Fibroblast of lung (primary cell): ENCODE measurements around the gene HPS3. TPM values are rescaled to one million over a fixed set of nuclear protein-coding genes. Genes with fewer than 3 reads are reported as not detected.
"Not testable (repeated sequence)": the region's sequence is repeated elsewhere in the genome, so short reads cannot be mapped to it uniquely, and the experiment has no call there.

Source experiments
- DNase-seq, 2 donors: peaks; one replicate each; pipeline versions ENCODE4 v3.0.0 to v3.0.0-alpha.2; 2010; ENCODE audit warnings: low read depth in 2 of 2
- H2AFZ ChIP-seq: 2 replicates; pipeline ENCODE4 v1.5.1; 2012; ENCODE audit warnings: low read length, control low read depth, inconsistent platforms
- H3K27ac ChIP-seq: 2 replicates; pipeline ENCODE4 v1.5.1; 2011; ENCODE audit warnings: low read length, control low read depth; ENCODE audit not compliant: insufficient read depth
- H3K27me3 ChIP-seq: 2 replicates; pipeline ENCODE4 v1.5.1; 2011; ENCODE audit warnings: mild to moderate bottlenecking, low read length; ENCODE audit not compliant: control insufficient read depth, insufficient read depth
- H3K36me3 ChIP-seq: 2 replicates; pipeline ENCODE4 v1.5.1; 2011; ENCODE audit warnings: low read length; ENCODE audit not compliant: control insufficient read depth, insufficient read depth
- H3K4me1 ChIP-seq: 2 replicates; pipeline ENCODE4 v1.5.1; 2011; ENCODE audit warnings: low read length; ENCODE audit not compliant: control insufficient read depth, insufficient read depth; ENCODE audit errors: extremely low read depth
- H3K4me2 ChIP-seq: 2 replicates; pipeline ENCODE4 v1.5.1; 2011; ENCODE audit warnings: low read length, control low read depth; ENCODE audit not compliant: insufficient read depth; ENCODE audit errors: extremely low read depth
- H3K4me3 ChIP-seq, 4 experiments: fragments of 200-600 bp in 1 of 4; sonication (generic) in 1 of 4; replicated peaks in 1 of 4; 2 replicates each; pipeline ENCODE4 v1.5.1; 2011 to 2016; ENCODE audit warnings: low read length in 4 of 4, low read depth in 3 of 4, mild to moderate bottlenecking in 3 of 4, control low read depth in 2 of 4, inconsistent platforms in 1 of 4, mixed read lengths in 1 of 4; ENCODE audit not compliant: insufficient read depth in 1 of 4; ENCODE audit errors: control extremely low read depth in 1 of 4
- H3K79me2 ChIP-seq: 2 replicates; pipeline ENCODE4 v1.5.1; 2012; ENCODE audit warnings: mild to moderate bottlenecking, low read length, inconsistent platforms; ENCODE audit not compliant: control insufficient read depth, insufficient read depth
- H3K9ac ChIP-seq: 2 replicates; pipeline ENCODE4 v1.5.1; 2011; ENCODE audit warnings: mild to moderate bottlenecking, low read length, control low read depth; ENCODE audit not compliant: insufficient read depth
- H3K9me3 ChIP-seq: 2 replicates; pipeline ENCODE4 v1.5.1; 2012; ENCODE audit warnings: low read depth, low read length; ENCODE audit not compliant: control insufficient read depth, insufficient read depth
- H4K20me1 ChIP-seq: 2 replicates; pipeline ENCODE4 v1.5.1; 2011; ENCODE audit warnings: low read length; ENCODE audit not compliant: control insufficient read depth, insufficient read depth; ENCODE audit errors: extremely low read depth
- EZH2 ChIP-seq: IDR thresholded peaks from 2 replicates; pipeline ENCODE4 v1.5.1; 2012; ENCODE audit warnings: low read length, control low read depth, mild to moderate bottlenecking; ENCODE audit errors: missing control alignments
- polyA plus RNA-seq, 2 donors: library from polyadenylated mRNA; depleted of rRNA in 1 of 2; stranded (reverse) in 1 of 2; unstranded in 1 of 2; fragments of >200 nt; gene quantifications; 2 replicates each; pipeline ENCODE4 v1.2.1, GENCODE V29; 2011 to 2012; ENCODE audit warnings: missing spikeins in 1 of 2
- total RNA-seq: library from RNA; depleted of rRNA; stranded (reverse); fragments of >200 nt; gene quantifications from 2 replicates; pipeline ENCODE4 v1.2.1, GENCODE V29; 2014
- TF ChIP-seq, protein P1 (sequence below), 2 donors: IDR thresholded peaks in 1 of 2; conservative IDR thresholded peaks in 1 of 2; 1 replicate in 1 of 2; 2 replicates in 1 of 2; pipeline ENCODE4 v1.5.1; 2011 to 2012; ENCODE audit warnings: low read length in 2 of 2, control low read depth in 1 of 2, inconsistent platforms in 1 of 2, low read depth in 1 of 2, mild to moderate bottlenecking in 1 of 2

HPS3 gene
- total and polyA plus RNA-seq, 2 donors (not counting 1 experiment from before 2014, with no cell fraction given) = 31.0 to 33.4 TPM

DNA sequence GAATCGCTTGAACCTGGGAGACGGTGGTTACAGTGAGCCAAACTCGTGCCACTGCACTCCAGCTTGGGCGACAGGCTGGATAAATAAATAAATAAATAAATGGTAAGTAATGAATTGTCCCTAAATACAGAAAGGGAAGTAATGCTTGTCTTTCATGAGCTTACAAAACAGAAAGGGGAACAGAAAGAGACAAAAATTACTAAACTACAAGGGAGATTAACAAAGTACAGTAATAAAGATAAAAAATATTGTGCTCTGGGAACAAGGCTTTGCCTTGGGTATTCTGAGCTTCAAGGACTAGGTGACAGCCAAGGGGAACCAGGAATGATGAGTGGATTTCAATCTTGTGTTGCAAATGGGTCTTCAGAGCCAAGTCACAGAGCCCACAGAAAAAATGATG, 34.0 kb upstream of the HPS3 start:
- Histone ChIP-seq H3K4me3 (no peak overlapping the region), H3K27ac (no peak overlapping the region)
- TF ChIP-seq, protein P1, sequence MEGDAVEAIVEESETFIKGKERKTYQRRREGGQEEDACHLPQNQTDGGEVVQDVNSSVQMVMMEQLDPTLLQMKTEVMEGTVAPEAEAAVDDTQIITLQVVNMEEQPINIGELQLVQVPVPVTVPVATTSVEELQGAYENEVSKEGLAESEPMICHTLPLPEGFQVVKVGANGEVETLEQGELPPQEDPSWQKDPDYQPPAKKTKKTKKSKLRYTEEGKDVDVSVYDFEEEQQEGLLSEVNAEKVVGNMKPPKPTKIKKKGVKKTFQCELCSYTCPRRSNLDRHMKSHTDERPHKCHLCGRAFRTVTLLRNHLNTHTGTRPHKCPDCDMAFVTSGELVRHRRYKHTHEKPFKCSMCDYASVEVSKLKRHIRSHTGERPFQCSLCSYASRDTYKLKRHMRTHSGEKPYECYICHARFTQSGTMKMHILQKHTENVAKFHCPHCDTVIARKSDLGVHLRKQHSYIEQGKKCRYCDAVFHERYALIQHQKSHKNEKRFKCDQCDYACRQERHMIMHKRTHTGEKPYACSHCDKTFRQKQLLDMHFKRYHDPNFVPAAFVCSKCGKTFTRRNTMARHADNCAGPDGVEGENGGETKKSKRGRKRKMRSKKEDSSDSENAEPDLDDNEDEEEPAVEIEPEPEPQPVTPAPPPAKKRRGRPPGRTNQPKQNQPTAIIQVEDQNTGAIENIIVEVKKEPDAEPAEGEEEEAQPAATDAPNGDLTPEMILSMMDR (conservative IDR thresholded peaks at IDR 0.05 in 1 of 2, IDR thresholded peaks at IDR 0.05 in 1 of 2; ENCODE audit: low read depth in 1 of 2, low read length in 2 of 2) = no peak
- TF ChIP-seq EZH2 = no peak

GRCh38 chr3:149097987-149098386, 31.5 kb upstream of the HPS3 start:
- H3K36me3 ChIP-seq, H3K27me3 ChIP-seq, DNase-seq, H3K9ac ChIP-seq, H4K20me1 ChIP-seq, H3K27ac ChIP-seq, H3K9me3 ChIP-seq, H2AFZ ChIP-seq, H3K79me2 ChIP-seq, H3K4me3 ChIP-seq, H3K4me2 ChIP-seq, H3K4me1 ChIP-seq: not testable (repeated sequence)

More for the DNA sequence above, 34.0 kb upstream of the HPS3 start:
- Histone ChIP-seq H3K4me2 (no peak overlapping the region), H3K4me1 (no peaks in the 10 kb centered on the region), H3K36me3 (no peaks in the 10 kb centered on the region), H3K9me3 (no peaks in the 10 kb centered on the region), H3K27me3 (no peaks in the 10 kb centered on the region), H4K20me1 (no peaks in the 10 kb centered on the region), H3K9ac (no peak overlapping the region), H2AFZ (no peak overlapping the region), H3K79me2 (no peaks in the 10 kb centered on the region)
- no peak for DNase-seq

DNA sequence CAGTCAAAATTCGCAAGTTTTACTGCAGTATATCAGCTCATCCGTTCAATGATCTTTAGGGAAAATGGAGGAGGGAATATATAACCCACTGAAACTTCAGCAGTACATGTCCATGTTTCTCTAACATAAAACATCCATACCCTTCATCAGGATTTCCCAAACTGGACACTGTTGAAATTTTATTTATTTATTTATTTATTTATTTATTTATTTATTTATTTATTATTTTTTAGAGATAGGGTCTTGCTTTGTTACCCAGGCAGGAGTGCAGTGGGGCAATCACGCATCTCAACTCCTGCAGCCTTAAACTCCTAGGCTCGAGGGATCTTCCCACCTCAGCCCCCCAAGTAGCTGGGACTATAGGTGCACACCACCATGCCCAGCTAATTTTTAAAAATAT, 28.3 kb upstream of the HPS3 start:
- Histone ChIP-seq H3K4me3 (no peak overlapping the region), H3K79me2 (no peaks in the 10 kb centered on the region), H4K20me1 (no peaks in the 10 kb centered on the region), H3K4me1 (no peaks in the 10 kb centered on the region), H2AFZ (no peak overlapping the region), H3K27me3 (no peaks in the 10 kb centered on the region), H3K9ac (no peak overlapping the region), H3K9me3 (no peaks in the 10 kb centered on the region), H3K27ac (no peak overlapping the region), H3K4me2 (no peak overlapping the region), H3K36me3 (no peaks in the 10 kb centered on the region)
- DNase-seq = no peak
- TF ChIP-seq, protein P1 (conservative IDR thresholded peaks at IDR 0.05 in 1 of 2, IDR thresholded peaks at IDR 0.05 in 1 of 2; ENCODE audit: low read depth in 1 of 2, low read length in 2 of 2) = no peak
- TF ChIP-seq EZH2 = no peak
